ENCODE results near the gene DDX3X.

- no peak for TF ChIP-seq CTCF (conservative IDR thresholded peaks at IDR 0.05 in 1 of 2, IDR thresholded peaks at IDR 0.05 in 1 of 2; ENCODE audit: extremely low read depth in 1 of 2, insufficient read depth in 1 of 2, low read depth in 1 of 2, low read length in 2 of 2)
- TF ChIP-seq EZH2 (IDR thresholded peaks at IDR 0.05; ENCODE audit: borderline replicate concordance, low read length) = no peak
Measured at GRCh38 chrX:41348551-41348950, 14.6 kb downstream of the DDX3X start.
